B cell (primary cell): ENCODE results near the gene ABLIM3.

ENCODE experiments used
- CTCF ChIP-seq: fragments of 200-600 bp; IDR thresholded peaks from one replicate; pipeline ENCODE4 v1.8.0; 2022; ENCODE audit warnings: antibody characterized with exemption, mild to moderate bottlenecking
- EZH2 ChIP-seq: IDR thresholded peaks from 2 replicates; pipeline ENCODE4 v1.6.1; 2012; ENCODE audit warnings: borderline replicate concordance, low read depth, mild to moderate bottlenecking, moderate library complexity, low read length; ENCODE audit not compliant: insufficient read depth, poor library complexity, severe bottlenecking

GRCh38 chr5:149237662-149238061 is 96.4 kb downstream of the ABLIM3 start:
- TF ChIP-seq CTCF (no peak), EZH2 (no peak)
